Pancreas (tissue), 10 donors: ENCODE results near the gene FOXRED1. TPM values are rescaled to one million over a fixed set of nuclear protein-coding genes. Genes with fewer than 3 reads are reported as not detected.
"Not testable (repeated sequence)": the region's sequence is repeated elsewhere in the genome, so short reads cannot be mapped to it uniquely, and the experiment has no call there.

Source experiments
- ATAC-seq, 4 donors: fragments of 200-7000 bp; cut with Tn5 transposase; one replicate each; pipeline versions ENCODE4 v1.8.0 to v1.9.1; 2020; ENCODE audit warnings: mild to moderate bottlenecking in 4 of 4, moderate library complexity in 4 of 4
- DNase-seq, 6 donors: peaks; one replicate each; pipeline ENCODE4 v3.0.0-alpha.2; 2020
- FAIRE-seq: peaks from 2 replicates; lab custom pipeline; 2012; peaks lifted over from hg19 to GRCh38; lab: Jason Lieb, UNC
- H3K27ac ChIP-seq, 4 donors: fragments of 200-600 bp; sonication (generic); 1 replicate in 3 of 4; 2 replicates in 1 of 4; pipeline versions ENCODE4 v1.5.0 to v1.8.0; 2020
- H3K27me3 ChIP-seq, 4 donors: fragments of 200-600 bp; one replicate each; pipeline ENCODE4 v1.8.0; 2021
- H3K36me3 ChIP-seq, 3 donors: fragments of 200-600 bp; sonication (generic) in 1 of 3; one replicate each; pipeline versions ENCODE4 v1.5.0 to v1.8.0; 2020 to 2021
- H3K4me1 ChIP-seq, 3 donors: fragments of 200-600 bp; one replicate each; pipeline ENCODE4 v1.8.0; 2021
- H3K4me3 ChIP-seq, 4 donors: fragments of 200-600 bp; sonication (generic) in 2 of 4; one replicate each; pipeline versions ENCODE4 v1.5.0 to v1.8.0; 2020 to 2021
- H3K9me3 ChIP-seq, 4 donors: fragments of 200-600 bp; one replicate each; pipeline ENCODE4 v1.8.0; 2021
- CTCF ChIP-seq, 4 donors: fragments of 200-600 bp; sonication (generic) in 3 of 4; IDR thresholded peaks; one replicate each; pipeline versions ENCODE4 v1.5.0 to v1.8.0; 2021; ENCODE audit warnings: antibody characterized with exemption in 4 of 4
- WGBS, 2 donors: extraction: QIAGEN DNeasy Blood & Tissue Kit; methylation state at CpG; one replicate each; pipeline ENCODE4 v1.1.7; 2013; 5-methylcytosine and 5-hydroxymethylcytosine counted together
- intact Hi-C, 3 donors: fragments of 100-400 bp; cut with DNase I; formaldehyde crosslinking; loops; one replicate each; pipeline versions ENCODE4 v1.11.1 to v1.14.2; 2022
- polyA plus RNA-seq, 2 donors: library from polyadenylated mRNA; stranded (reverse); fragments of 200-250 nt; gene quantifications; one replicate each; pipeline ENCODE4 v1.2.3, GENCODE V29; 2013
- total RNA-seq, 6 donors: library from RNA; stranded (reverse); fragmentation: NEBNext Ultra II Directional in 4 of 6; extraction: Animal tissue kit (Norgen Biotek cat#: 25700) in 4 of 6; gene quantifications; one replicate each; pipeline versions ENCODE4 v1.2.1 to v1.2.4, GENCODE V29; 2021 to 2023
- donor health status: healthy with polysubstance abuse.
- donor health status: DM: no; HTN: no; CAD: no; lungs with moderate emphysema.
- donor health status: DM: no; HTN: no; CAD: no.
- donor health status: control.
- donor health status: control.
- donor health status: Bipolar disorder and iron deficiency.
- donor health status: DM: yes; HTN: yes; CAD: no.
- donor health status: DM: no; HTN: no; CAD: no.
- donor health status: DM: no; HTN: no; CAD: no.
- donor health status: DM: yes; HTN: yes; CAD: no.

FOXRED1 gene
- total and polyA plus RNA-seq, 8 donors, result 6.3 to 29.4 (median 11.5) TPM

GRCh38 chr11:126233391-126233790 lies 35.6 kb upstream of the FOXRED1 start:
- Histone ChIP-seq H3K27me3 (no peaks in the 10 kb centered on the region), H3K4me3 (no peak overlapping the region), H3K27ac (no peak overlapping the region), H3K4me1 (peaks cover 0 to 12% (median 10%) of the 10 kb centered on the region in 3 donors), H3K36me3 (no peaks in the 10 kb centered on the region), H3K9me3 (no peaks in the 10 kb centered on the region)
- FAIRE-seq, result no peak
- intact Hi-C loops, result no loop called here
- no peak for DNase-seq
- WGBS, 2 donors, result 84 to 97% methylated on average over 4 of the region's 4 CpGs
- ATAC-seq, result no peak
- no peak for TF ChIP-seq CTCF (IDR thresholded peaks at IDR 0.05)

DNA sequence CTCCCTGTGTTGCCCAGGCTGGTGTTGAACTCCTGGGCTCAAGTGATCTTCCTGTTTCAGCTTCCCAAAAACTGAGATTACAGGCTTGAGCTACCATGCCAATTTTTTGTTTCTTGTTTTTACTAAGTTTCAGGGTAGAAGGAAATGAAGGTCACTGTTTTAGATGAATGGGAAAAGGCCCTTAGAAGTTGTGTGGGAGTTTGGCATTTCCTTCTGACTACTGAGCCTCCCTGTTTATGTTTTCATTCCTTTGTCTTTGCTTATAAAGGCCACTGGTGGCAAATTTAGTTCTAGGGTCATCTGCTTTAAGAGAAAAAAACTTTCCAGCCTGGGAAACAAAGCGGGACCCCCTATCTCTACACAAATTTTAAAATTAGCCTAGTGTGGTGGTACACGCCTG lies 22.3 kb upstream of the FOXRED1 start:
- no peaks in the 10 kb centered on the region for H3K27me3 ChIP-seq
- no peaks in the 10 kb centered on the region for H3K36me3 ChIP-seq
- no peak for TF ChIP-seq CTCF (IDR thresholded peaks at IDR 0.05)
- H3K9me3 ChIP-seq, result no peaks in the 10 kb centered on the region
- ATAC-seq (no peak), FAIRE-seq (no peak), DNase-seq (no peak)
- no peak overlapping the region for H3K27ac ChIP-seq
- intact Hi-C loops, result no loop called here
- H3K4me3 ChIP-seq, result no peak overlapping the region
- WGBS, 2 donors, result 82 to 94% methylated on average over 2 of the region's 2 CpGs
- H3K4me1 ChIP-seq, result no peaks in the 10 kb centered on the region

DNA sequence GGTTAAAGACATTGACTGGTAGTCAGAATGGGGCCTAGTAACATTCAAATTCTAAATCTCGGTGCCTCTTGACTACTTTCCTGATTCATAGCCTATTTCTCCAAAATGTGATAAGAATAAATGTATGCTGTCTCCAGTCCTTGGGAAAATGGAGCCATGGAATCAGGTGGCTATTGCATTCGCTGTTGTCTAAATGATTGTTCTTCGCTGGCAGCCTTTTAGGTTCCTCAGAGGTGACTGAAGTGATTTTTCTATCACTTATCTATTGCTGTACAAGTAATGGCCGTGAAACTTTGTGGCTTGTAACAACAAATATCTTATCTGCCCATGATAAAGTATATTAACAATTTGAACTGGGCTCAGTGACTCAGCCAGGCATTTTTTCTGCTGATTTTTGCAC lies 15.7 kb upstream of the FOXRED1 start:
- intact Hi-C loops, result no loop called here

GRCh38 chr11:126254819-126255218 lies 14.1 kb upstream of the FOXRED1 start:
- DNase-seq, result no peak
- no peaks in the 10 kb centered on the region for H3K9me3 ChIP-seq
- ATAC-seq, result no peak
- H3K27ac ChIP-seq, result no peak overlapping the region
- no peak for FAIRE-seq
- no peak for TF ChIP-seq CTCF (IDR thresholded peaks at IDR 0.05)
- no peaks in the 10 kb centered on the region for H3K36me3 ChIP-seq
- H3K4me3 ChIP-seq, result no peak overlapping the region
- peaks cover 0 to 9% (median 6%) of the 10 kb centered on the region in 3 donors for H3K4me1 ChIP-seq
- no peaks in the 10 kb centered on the region for H3K27me3 ChIP-seq
- 71 to 74% methylated on average over 1 of the region's 1 CpG for WGBS, 2 donors
- intact Hi-C loops, result no loop called here

More for the DNA sequence above, 15.7 kb upstream of the FOXRED1 start:
- Histone ChIP-seq H3K9me3 (no peaks in the 10 kb centered on the region), H3K27ac (no peak overlapping the region), H3K36me3 (no peaks in the 10 kb centered on the region), H3K4me3 (no peak overlapping the region), H3K27me3 (no peaks in the 10 kb centered on the region), H3K4me1 (peaks cover 0 to 9% (median 6%) of the 10 kb centered on the region in 3 donors)
- TF ChIP-seq CTCF (IDR thresholded peaks at IDR 0.05), result no peak
- FAIRE-seq (no peak), ATAC-seq (peak in 3 of 4 donors; percentile 26 to 72 (median 60)), DNase-seq (no peak)
- 41 to 44% methylated on average over 4 of the region's 4 CpGs for WGBS, 2 donors

DNA sequence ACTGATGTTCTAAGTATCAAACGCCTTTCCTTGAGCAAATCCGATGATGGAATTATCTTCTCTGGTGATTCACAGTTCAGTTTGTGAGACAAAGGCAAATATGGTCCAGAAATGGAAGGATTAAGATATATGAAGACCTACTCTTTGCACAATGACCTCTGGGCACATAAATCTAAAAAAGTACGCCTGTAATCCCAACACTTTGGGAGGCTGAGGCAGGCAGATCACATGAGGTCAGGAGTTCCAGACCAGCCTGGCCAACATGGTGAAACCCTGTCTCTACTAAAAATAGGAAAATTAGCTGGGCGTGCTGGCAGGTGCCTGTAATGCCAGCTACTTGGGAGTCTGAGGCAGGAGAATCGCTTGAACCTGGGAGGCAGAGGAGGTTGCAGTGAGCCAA lies 13.4 kb upstream of the FOXRED1 start:
- intact Hi-C loops, H3K27me3 ChIP-seq, H3K36me3 ChIP-seq, DNase-seq, FAIRE-seq, H3K4me3 ChIP-seq, H3K27ac ChIP-seq, H3K4me1 ChIP-seq, ATAC-seq, H3K9me3 ChIP-seq: not testable (repeated sequence)
- WGBS, 2 donors, result 93 to 95% methylated on average over 5 of the region's 5 CpGs
